ENCODE data around the gene NFATC2. TPM values are rescaled to one million over a fixed set of nuclear protein-coding genes. Genes with fewer than 3 reads are reported as not detected.

Gene NFATC2
- polyA plus RNA-seq, 1 of the 3 experiments (the other 2 are of a cell fraction), result 0.36 TPM

DNA sequence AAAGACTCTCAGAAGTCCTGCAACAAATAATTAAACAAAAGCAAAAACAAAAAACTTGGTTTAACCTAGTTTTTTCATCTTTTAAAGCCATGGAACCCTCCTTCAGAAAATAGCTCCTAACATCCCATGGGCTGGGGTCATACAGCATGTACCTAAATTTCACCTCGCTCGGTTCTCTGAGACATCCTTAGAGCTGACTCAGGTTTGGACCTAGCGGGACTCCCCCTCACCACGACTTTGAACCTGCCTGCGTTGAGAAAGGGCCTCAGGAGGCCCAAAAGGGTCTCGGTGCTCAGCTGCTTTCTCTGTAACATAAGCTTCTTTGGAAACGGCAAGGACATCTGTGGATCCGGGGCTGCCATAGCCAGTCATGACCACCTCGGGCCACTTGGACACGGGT, 112.8 kb downstream of the NFATC2 start:
- no peaks in the 10 kb centered on the region for H3K9me3 ChIP-seq
- H3K4me2 ChIP-seq, result no peak overlapping the region
- 83% methylated on average over 9 of the region's 10 CpGs for WGBS (ENCODE audit: low lambda C conversion rate)
- no peak overlapping the region for H3K9ac ChIP-seq
- no peak overlapping the region for H2AFZ ChIP-seq (ENCODE audit: low read depth)
- no peaks in the 10 kb centered on the region for H4K20me1 ChIP-seq (ENCODE audit: insufficient read depth)
- no peaks in the 10 kb centered on the region for H3K79me2 ChIP-seq (ENCODE audit: insufficient read depth)
- H3F3A ChIP-seq (replicated peaks; ENCODE audit: insufficient read depth), result no peaks in the 10 kb centered on the region
- peaks cover 0 to 11% of the 10 kb centered on the region in 2 experiments; a peak in 1 of 4 replicates for H3K4me1 ChIP-seq (ENCODE audit: control insufficient read depth in 1 of 2, insufficient read depth in 2 of 2, low read depth in 1 of 2, low read length in 1 of 2)
- H3K27me3 ChIP-seq (ENCODE audit: insufficient read depth), result no peaks in the 10 kb centered on the region
- ChIA-PET POLR2A (no interaction called here), CTCF (no interaction called here)
- H3K27ac ChIP-seq (ENCODE audit: low read depth in 2 of 2, low read length in 1 of 2), result no peak overlapping the region
- no peak for DNase-seq
- no peak overlapping the region for H3K4me3 ChIP-seq (ENCODE audit: low read depth in 2 of 2, low read length in 1 of 2)
- no peaks in the 10 kb centered on the region for H3K9me2 ChIP-seq
- H3K36me3 ChIP-seq (replicated peaks in 1 of 2; ENCODE audit: control insufficient read depth in 1 of 2, insufficient read depth in 2 of 2, low read length in 1 of 2), result no peaks in the 10 kb centered on the region
- TF ChIP-seq RCOR1 (IDR thresholded peaks at IDR 0.05; ENCODE audit: low read length) (no peak), JUND (IDR thresholded peaks at IDR 0.05) (no peak), TAF1 (IDR thresholded peaks at IDR 0.05; ENCODE audit: borderline replicate concordance, low read depth, low read length) (no peak), TCF12 (IDR thresholded peaks at IDR 0.05) (no peak), SMC3 (IDR thresholded peaks at IDR 0.05; ENCODE audit: low read depth, low read length) (no peak), EP300 (IDR thresholded peaks at IDR 0.05; ENCODE audit: borderline replicate concordance in 1 of 2, low read depth in 1 of 2, low read length in 1 of 2) (no peak), GATA2 (CRISPR knock-in tag; IDR thresholded peaks at IDR 0.05) (no peak), CHD2 (IDR thresholded peaks at IDR 0.05; ENCODE audit: low read length, partially characterized antibody) (no peak), FOXJ3 (CRISPR knock-in tag; IDR thresholded peaks at IDR 0.05) (no peak), POLR2AphosphoS5 (IDR thresholded peaks at IDR 0.05; ENCODE audit: low read depth, low read length) (no peak), GABPA (IDR thresholded peaks at IDR 0.05; ENCODE audit: low read depth) (no peak)
- TF ChIP-seq, protein P1, sequence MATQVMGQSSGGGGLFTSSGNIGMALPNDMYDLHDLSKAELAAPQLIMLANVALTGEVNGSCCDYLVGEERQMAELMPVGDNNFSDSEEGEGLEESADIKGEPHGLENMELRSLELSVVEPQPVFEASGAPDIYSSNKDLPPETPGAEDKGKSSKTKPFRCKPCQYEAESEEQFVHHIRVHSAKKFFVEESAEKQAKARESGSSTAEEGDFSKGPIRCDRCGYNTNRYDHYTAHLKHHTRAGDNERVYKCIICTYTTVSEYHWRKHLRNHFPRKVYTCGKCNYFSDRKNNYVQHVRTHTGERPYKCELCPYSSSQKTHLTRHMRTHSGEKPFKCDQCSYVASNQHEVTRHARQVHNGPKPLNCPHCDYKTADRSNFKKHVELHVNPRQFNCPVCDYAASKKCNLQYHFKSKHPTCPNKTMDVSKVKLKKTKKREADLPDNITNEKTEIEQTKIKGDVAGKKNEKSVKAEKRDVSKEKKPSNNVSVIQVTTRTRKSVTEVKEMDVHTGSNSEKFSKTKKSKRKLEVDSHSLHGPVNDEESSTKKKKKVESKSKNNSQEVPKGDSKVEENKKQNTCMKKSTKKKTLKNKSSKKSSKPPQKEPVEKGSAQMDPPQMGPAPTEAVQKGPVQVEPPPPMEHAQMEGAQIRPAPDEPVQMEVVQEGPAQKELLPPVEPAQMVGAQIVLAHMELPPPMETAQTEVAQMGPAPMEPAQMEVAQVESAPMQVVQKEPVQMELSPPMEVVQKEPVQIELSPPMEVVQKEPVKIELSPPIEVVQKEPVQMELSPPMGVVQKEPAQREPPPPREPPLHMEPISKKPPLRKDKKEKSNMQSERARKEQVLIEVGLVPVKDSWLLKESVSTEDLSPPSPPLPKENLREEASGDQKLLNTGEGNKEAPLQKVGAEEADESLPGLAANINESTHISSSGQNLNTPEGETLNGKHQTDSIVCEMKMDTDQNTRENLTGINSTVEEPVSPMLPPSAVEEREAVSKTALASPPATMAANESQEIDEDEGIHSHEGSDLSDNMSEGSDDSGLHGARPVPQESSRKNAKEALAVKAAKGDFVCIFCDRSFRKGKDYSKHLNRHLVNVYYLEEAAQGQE (IDR thresholded peaks at IDR 0.05; ENCODE audit: low read depth, low read length), result no peak
- TF ChIP-seq, protein P2, sequence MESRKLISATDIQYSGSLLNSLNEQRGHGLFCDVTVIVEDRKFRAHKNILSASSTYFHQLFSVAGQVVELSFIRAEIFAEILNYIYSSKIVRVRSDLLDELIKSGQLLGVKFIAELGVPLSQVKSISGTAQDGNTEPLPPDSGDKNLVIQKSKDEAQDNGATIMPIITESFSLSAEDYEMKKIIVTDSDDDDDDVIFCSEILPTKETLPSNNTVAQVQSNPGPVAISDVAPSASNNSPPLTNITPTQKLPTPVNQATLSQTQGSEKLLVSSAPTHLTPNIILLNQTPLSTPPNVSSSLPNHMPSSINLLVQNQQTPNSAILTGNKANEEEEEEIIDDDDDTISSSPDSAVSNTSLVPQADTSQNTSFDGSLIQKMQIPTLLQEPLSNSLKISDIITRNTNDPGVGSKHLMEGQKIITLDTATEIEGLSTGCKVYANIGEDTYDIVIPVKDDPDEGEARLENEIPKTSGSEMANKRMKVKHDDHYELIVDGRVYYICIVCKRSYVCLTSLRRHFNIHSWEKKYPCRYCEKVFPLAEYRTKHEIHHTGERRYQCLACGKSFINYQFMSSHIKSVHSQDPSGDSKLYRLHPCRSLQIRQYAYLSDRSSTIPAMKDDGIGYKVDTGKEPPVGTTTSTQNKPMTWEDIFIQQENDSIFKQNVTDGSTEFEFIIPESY (IDR thresholded peaks at IDR 0.05; ENCODE audit: borderline replicate concordance, low read depth), result no peak
- TF ChIP-seq, protein P3, sequence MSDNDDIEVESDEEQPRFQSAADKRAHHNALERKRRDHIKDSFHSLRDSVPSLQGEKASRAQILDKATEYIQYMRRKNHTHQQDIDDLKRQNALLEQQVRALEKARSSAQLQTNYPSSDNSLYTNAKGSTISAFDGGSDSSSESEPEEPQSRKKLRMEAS (IDR thresholded peaks at IDR 0.05; ENCODE audit: low read depth), result no peak
- TF ChIP-seq, protein P4, sequence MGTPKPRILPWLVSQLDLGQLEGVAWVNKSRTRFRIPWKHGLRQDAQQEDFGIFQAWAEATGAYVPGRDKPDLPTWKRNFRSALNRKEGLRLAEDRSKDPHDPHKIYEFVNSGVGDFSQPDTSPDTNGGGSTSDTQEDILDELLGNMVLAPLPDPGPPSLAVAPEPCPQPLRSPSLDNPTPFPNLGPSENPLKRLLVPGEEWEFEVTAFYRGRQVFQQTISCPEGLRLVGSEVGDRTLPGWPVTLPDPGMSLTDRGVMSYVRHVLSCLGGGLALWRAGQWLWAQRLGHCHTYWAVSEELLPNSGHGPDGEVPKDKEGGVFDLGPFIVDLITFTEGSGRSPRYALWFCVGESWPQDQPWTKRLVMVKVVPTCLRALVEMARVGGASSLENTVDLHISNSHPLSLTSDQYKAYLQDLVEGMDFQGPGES (IDR thresholded peaks at IDR 0.05; ENCODE audit: low read depth, low read length), result no peak
- TF ChIP-seq, protein P5, sequence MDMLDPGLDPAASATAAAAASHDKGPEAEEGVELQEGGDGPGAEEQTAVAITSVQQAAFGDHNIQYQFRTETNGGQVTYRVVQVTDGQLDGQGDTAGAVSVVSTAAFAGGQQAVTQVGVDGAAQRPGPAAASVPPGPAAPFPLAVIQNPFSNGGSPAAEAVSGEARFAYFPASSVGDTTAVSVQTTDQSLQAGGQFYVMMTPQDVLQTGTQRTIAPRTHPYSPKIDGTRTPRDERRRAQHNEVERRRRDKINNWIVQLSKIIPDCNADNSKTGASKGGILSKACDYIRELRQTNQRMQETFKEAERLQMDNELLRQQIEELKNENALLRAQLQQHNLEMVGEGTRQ (IDR thresholded peaks at IDR 0.05; ENCODE audit: borderline replicate concordance, low read depth, low read length), result no peak
- TF ChIP-seq, protein P6, sequence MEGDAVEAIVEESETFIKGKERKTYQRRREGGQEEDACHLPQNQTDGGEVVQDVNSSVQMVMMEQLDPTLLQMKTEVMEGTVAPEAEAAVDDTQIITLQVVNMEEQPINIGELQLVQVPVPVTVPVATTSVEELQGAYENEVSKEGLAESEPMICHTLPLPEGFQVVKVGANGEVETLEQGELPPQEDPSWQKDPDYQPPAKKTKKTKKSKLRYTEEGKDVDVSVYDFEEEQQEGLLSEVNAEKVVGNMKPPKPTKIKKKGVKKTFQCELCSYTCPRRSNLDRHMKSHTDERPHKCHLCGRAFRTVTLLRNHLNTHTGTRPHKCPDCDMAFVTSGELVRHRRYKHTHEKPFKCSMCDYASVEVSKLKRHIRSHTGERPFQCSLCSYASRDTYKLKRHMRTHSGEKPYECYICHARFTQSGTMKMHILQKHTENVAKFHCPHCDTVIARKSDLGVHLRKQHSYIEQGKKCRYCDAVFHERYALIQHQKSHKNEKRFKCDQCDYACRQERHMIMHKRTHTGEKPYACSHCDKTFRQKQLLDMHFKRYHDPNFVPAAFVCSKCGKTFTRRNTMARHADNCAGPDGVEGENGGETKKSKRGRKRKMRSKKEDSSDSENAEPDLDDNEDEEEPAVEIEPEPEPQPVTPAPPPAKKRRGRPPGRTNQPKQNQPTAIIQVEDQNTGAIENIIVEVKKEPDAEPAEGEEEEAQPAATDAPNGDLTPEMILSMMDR (IDR thresholded peaks at IDR 0.05), result no peak
